COR-L47 (cell line): ENCODE measurements around the gene TTC21A.

Experiments
- DNase-seq: peaks from one replicate; lab custom pipeline; 2025; lab: John Stamatoyannopoulos, UW

The TTC21A gene

DNA sequence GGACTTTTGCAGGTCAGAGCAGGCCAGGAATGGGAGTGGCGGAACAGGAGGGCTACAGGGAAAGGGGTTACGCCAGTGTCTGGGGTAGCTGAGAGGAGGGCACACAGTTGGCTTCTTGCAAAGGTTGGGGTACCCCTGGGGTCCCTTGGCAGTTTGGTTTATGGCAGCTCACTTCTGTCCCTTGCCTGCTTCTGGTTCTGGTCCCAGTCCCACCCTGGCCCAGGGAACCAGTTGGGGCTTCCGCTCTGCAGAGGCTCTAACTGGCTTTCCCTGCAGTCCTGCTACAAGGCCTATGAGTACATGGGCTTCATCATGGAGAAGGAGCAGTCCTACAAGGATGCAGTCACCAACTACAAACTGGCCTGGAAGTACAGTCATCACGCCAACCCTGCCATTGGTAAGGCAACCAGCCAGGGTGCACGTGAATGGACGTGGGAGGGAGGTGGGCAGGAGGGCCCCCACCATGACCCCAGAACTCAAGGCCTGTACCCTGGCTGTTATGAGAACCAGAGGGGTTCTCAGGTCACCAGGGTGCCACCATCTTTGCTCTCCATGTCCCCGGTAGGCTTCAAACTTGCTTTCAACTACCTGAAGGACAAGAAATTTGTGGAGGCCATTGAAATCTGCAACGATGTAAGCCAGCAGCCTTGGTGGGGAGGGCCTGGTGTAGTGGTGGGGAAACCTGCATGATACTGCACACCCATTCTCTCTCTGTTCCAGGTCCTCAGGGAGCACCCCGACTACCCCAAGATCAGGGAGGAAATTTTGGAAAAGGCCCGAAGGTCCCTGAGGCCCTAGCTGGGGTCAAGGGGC, 30.7 kb downstream of the TTC21A start:
- no peak for DNase-seq

GRCh38 chr3:39138804-39139415, 31.4 kb downstream of the TTC21A start:
- DNase-seq = no peak

- DNase-seq = no peak
These were observed 32.0 kb downstream of the TTC21A start for GRCh38 chr3:39139442-39139841.

DNA sequence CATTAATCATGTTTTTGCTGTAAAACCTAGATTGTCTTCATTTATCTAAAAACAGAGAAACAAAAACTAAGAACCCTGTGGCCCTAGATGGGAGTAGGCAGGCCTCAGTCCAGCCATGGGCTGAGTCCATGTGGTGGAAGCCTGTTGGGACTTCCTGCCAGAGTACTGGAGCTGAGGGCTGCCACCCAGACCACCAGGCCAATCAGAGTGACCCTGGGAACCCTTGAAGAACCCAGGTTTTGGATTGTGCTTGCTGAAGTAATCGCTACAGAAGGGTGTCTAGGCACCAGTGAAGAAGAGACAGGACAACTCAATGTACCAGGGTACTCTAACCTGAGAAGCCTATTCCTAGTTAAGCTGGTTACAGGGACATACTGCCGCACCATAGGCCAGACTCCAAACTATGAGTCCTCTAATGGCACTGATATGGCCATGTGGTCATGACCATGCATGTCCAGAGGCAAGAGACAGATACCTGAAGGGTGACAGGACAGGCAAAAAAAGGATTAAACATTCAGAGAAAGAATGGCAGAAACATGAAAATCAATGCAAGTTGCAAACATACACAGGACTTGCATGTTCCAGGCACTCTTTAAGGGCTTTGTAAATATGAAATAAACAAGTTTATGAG, 33.0 kb downstream of the TTC21A start:
- DNase-seq = no peak

- peak; percentile 21 for DNase-seq
These were observed 33.9 kb downstream of the TTC21A start for GRCh38 chr3:39141171-39141995.

GRCh38 chr3:39142067-39142466, 34.6 kb downstream of the TTC21A start:
- DNase-seq = peak; percentile 67

DNA sequence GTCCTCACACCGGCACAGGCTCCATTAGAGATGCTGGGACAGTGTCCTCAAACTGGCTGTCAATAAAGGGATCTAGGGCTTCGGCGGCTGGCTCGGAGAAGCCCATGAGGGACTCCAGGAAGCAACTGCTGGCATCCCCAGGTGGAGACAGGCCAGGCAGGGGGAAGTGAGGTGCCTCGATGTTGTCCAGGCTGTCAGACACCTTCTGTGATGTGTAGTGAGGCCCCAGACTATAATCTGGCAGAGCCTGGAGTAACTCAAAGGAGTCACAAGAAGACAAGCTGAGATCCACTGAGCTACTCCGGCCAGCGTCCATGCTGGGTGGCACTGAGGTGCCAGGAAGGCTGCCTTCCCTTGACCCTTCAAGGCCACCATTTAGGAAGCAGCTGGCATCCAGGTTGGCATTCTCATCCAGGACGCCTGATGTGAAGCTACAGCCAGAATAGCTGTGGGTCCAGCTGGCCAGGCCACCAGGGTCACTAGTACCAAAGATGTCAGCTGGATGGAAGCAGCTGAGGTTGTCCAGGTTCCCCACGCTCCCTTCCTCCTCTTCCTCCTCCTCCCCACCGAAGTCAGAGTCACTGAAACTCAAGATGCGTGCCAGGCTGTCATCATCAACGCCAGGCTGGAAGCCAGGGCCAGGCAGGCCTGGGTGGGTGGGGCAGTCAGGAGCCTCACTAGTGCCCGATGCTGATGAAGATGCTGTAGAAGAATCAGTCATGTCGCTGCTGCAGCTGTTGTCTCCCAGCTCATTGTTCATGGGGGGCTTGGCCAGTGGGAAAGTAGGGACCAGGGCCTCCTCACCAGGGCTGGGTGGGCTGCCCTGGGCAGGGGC, 35.8 kb downstream of the TTC21A start:
- DNase-seq = no peak

DNA sequence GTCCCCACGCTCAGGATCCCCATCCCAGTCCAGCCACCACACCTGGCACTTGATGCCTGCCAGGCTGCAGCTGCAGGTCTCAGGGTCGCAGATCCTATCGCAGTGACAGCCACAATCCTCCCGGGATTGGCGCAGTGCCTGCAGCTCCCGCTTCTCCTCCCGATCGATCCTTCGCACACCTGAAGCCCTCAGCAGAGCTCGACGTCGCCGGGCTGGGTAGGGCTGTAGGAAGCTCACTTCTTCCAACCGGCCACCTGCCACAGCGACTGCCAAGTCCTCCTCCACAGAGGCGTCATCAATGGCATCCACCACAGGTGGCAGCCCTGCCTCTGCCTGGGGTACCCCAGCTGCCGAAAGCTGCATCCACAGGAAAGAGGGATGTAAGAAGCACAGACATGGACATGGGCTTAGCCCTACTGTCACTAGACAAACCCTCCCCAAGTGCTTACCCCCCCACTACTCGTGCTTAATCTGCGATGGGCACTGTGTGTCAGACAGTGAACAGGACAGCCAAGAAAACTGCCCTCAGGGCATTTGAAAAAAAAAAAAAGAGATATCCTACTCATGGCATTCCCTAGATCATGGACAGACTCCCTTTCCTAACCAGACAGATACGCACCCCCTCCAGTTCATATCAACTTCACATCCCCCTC, 36.7 kb downstream of the TTC21A start:
- DNase-seq = peak; percentile 75

- no peak for DNase-seq
These were observed 37.4 kb downstream of the TTC21A start for GRCh38 chr3:39144748-39145380.

GRCh38 chr3:39146083-39146501, 38.6 kb downstream of the TTC21A start:
- DNase-seq = no peak

DNA sequence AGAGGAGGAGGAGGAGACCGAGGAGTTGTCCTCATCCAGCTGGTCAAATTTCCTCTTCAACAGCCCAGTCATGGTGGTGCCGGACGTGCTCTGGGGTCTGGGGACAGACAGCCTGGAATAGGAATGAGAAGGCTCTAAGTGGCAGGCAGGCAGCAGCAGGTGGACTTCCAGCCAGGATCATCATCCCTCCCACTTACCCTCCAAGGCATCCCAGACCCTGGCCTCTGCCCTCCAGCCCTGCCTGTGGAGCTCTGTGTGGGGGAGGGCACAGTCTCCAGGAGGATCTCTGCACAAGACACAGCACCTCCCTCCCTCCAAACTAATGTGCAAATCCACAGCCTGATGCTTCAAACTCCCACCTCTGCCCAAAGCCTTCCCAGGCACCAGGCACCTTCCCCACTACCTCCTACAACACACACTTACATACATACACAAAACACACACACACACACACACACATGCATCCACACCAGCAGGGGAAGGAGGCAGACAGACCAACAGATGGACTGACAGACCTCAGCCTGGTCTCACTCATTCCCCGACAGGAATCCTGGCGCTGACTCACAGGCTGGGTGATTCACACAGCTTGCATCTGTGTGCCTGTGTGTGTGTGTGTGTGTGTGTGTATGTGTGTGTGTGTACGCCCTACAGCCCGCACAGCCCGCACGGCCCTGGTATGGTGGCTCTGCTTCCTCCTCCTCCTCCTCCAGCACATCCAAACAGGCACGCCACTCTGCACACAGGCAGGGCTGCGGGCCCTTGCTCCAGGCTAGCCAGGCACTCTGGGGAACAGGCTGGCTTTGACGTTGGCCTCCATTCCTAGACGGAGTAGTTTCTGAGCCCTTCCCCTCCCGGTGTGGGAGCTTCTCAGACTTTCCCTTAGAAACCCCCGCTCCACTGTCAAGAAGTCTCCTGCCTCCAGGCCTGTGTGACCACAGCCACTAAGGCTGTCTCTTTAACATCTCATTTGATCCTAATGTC, 39.4 kb downstream of the TTC21A start:
- DNase-seq = no peak

- no peak for DNase-seq
These were observed 40.4 kb downstream of the TTC21A start for GRCh38 chr3:39147711-39148434.

- DNase-seq = no peak
These were observed 41.1 kb downstream of the TTC21A start for GRCh38 chr3:39148435-39149058.

GRCh38 chr3:39149059-39149455, 41.6 kb downstream of the TTC21A start:
- DNase-seq = no peak

DNA sequence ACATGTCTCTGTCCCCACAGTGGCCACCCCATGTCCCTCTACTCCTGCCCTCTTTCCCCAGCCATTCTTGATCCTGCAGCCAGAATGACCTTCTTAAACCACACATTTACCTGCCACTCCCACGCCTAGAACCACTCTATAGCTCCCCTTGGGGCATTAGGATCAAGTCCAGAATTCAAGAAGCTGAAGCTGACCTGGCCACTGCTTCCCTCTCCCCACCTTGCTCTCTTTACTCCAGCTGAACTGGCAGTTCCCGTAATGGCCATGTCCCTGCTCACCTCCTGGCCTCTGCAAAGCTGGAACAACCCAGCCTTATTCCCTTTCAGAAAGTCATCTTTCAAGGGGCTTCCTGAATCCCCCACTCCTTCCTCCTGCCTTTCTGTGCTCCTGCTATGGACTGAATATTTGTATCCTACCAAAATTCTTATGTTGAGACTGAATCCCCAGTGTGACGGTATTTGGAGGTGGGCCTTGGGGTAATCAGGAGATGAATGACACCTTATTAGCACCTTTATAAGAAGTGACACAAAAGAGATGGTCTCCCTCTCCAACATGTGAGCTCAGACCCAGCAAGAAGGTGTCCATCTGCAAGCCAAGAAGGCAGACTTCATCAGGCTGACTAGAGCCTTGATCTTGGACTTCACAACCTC, 42.1 kb downstream of the TTC21A start:
- no peak for DNase-seq

GRCh38 chr3:39150148-39150802, 42.8 kb downstream of the TTC21A start:
- no peak for DNase-seq
